WTC11 (cell line): ENCODE results near the gene CCDC30. TPM values are rescaled to one million over a fixed set of nuclear protein-coding genes. Genes with fewer than 3 reads are reported as not detected.
A peak's percentile ranks its signal among the peaks of the same experiment; 100 is the strongest.

Source experiments
- ATAC-seq: fragments of 200-7000 bp; cut with Tn5 transposase; 2 replicates; pipeline ENCODE4 v1.10.0; 2021; ENCODE audit warnings: mild to moderate bottlenecking, moderate library complexity
- CTCF ChIA-PET: fragments of 300-600 bp; sonication (Branson Sonifier 250); formaldehyde crosslinking; loops from one replicate; lab custom pipeline; 2021; ENCODE audit warnings: antibody characterized with exemption; lab: Charles Lee
- POLR2A ChIA-PET: fragments of 350-600 bp; sonication (Branson Sonifier 250); formaldehyde crosslinking; loops from one replicate; lab custom pipeline; 2021; ENCODE audit warnings: antibody characterized with exemption; lab: Charles Lee
- DNase-seq: peaks from one replicate; pipeline ENCODE4 v3.0.0; 2021; ENCODE audit warnings: low spot score
- H3K27ac Mint-ChIP-seq: 2 replicates; pipeline ENCODE4 v1.8.0; 2021; ENCODE audit warnings: mixed read lengths
- H3K27me3 Mint-ChIP-seq: 2 replicates; pipeline ENCODE4 v1.8.0; 2021; ENCODE audit warnings: low read depth, mild to moderate bottlenecking, moderate library complexity, mixed read lengths
- H3K36me3 Mint-ChIP-seq: 2 replicates; pipeline ENCODE4 v1.8.0; 2021; ENCODE audit warnings: mixed read lengths
- H3K4me1 Mint-ChIP-seq: 2 replicates; pipeline ENCODE4 v1.8.0; 2022; ENCODE audit warnings: mixed read lengths
- H3K4me3 Mint-ChIP-seq: 2 replicates; pipeline ENCODE4 v1.8.0; 2021; ENCODE audit warnings: mild to moderate bottlenecking, moderate library complexity, mixed read lengths
- H3K9me3 Mint-ChIP-seq: 2 replicates; pipeline ENCODE4 v1.8.0; 2021; ENCODE audit warnings: mixed read lengths
- CBFB ChIP-seq: sonication (generic); formaldehyde crosslinking; IDR thresholded peaks from 2 replicates; pipeline ENCODE4 v1.8.1; 2022; ENCODE audit warnings: mild to moderate bottlenecking, low read depth, missing genetic modification reagents
- CREB1 ChIP-seq: sonication (generic); formaldehyde crosslinking; IDR thresholded peaks from 2 replicates; pipeline ENCODE4 v1.8.0; 2023; ENCODE audit warnings: mild to moderate bottlenecking, missing genetic modification reagents
- GTF2I ChIP-seq: fragments of 250-450 bp; sonication (Bioruptor Pico); conservative IDR thresholded peaks from 2 replicates; pipeline ENCODE4 v1.4.0; 2021; ENCODE audit warnings: mild to moderate bottlenecking
- HMGA2 ChIP-seq: fragments of 250-450 bp; sonication (Bioruptor Pico); IDR thresholded peaks from 2 replicates; pipeline ENCODE4 v1.4.0; 2021; ENCODE audit warnings: mild to moderate bottlenecking, moderate library complexity
- KAT7 ChIP-seq: sonication (generic); formaldehyde crosslinking; IDR thresholded peaks from 2 replicates; pipeline ENCODE4 v1.8.1; 2023; ENCODE audit warnings: missing genetic modification reagents, mild to moderate bottlenecking, borderline replicate concordance
- NFE2L1 ChIP-seq: sonication (generic); formaldehyde crosslinking; IDR thresholded peaks from 2 replicates; pipeline ENCODE4 v1.8.1; 2023; ENCODE audit warnings: missing genetic modification reagents
- NR3C1 ChIP-seq: sonication (generic); formaldehyde crosslinking; conservative IDR thresholded peaks from 2 replicates; pipeline ENCODE4 v1.8.1; 2023; ENCODE audit warnings: low read depth, mild to moderate bottlenecking, missing genetic modification reagents
- PRRX2 ChIP-seq: fragments of 250-450 bp; sonication (Bioruptor Pico); IDR thresholded peaks from 2 replicates; pipeline ENCODE4 v1.8.0; 2021; ENCODE audit warnings: mild to moderate bottlenecking
- RORB ChIP-seq: fragments of 250-450 bp; sonication (Bioruptor Pico); IDR thresholded peaks from 2 replicates; pipeline ENCODE4 v1.9.0; 2021; ENCODE audit warnings: mild to moderate bottlenecking
- SMAD3 ChIP-seq: sonication (generic); formaldehyde crosslinking; IDR thresholded peaks from 2 replicates; pipeline ENCODE4 v1.8.0; 2022; ENCODE audit warnings: missing genetic modification reagents, mild to moderate bottlenecking, borderline replicate concordance
- SOX15 ChIP-seq: fragments of 250-450 bp; sonication (Bioruptor Pico); IDR thresholded peaks from 2 replicates; pipeline ENCODE4 v1.9.0; 2021; ENCODE audit warnings: mild to moderate bottlenecking
- TEAD1 ChIP-seq: sonication (generic); formaldehyde crosslinking; IDR thresholded peaks from 2 replicates; pipeline ENCODE4 v1.8.0; 2022; ENCODE audit warnings: mild to moderate bottlenecking, missing genetic modification reagents
- ZBTB21 ChIP-seq: sonication (generic); formaldehyde crosslinking; IDR thresholded peaks from 2 replicates; pipeline ENCODE4 v1.8.1; 2023; ENCODE audit warnings: mild to moderate bottlenecking, missing genetic modification reagents, borderline replicate concordance
- ZNF232 ChIP-seq: sonication (generic); formaldehyde crosslinking; IDR thresholded peaks from 2 replicates; pipeline ENCODE4 v1.8.0; 2022; ENCODE audit warnings: mild to moderate bottlenecking, missing genetic modification reagents
- ZNF416 ChIP-seq: fragments of 250-450 bp; sonication (Bioruptor Pico); IDR thresholded peaks from 2 replicates; pipeline ENCODE4 v1.9.0; 2021; ENCODE audit warnings: mild to moderate bottlenecking, inconsistent platforms
- total RNA-seq: library from RNA; stranded (reverse); gene quantifications from 3 replicates; pipeline ENCODE4 v1.2.3, GENCODE V29; 2021
- TF ChIP-seq, protein P1 (sequence below): sonication (generic); formaldehyde crosslinking; IDR thresholded peaks from 2 replicates; pipeline ENCODE4 v1.8.1; 2023; ENCODE audit warnings: mild to moderate bottlenecking, moderate library complexity, missing genetic modification reagents
- TF ChIP-seq, protein P2 (sequence below): sonication (generic); formaldehyde crosslinking; IDR thresholded peaks from 2 replicates; pipeline ENCODE4 v1.8.1; 2023; ENCODE audit warnings: mild to moderate bottlenecking, missing genetic modification reagents
- TF ChIP-seq, protein P3 (sequence below): fragments of 250-450 bp; sonication (Bioruptor Pico); IDR thresholded peaks from 2 replicates; pipeline ENCODE4 v1.8.0; 2021; ENCODE audit warnings: mild to moderate bottlenecking
- TF ChIP-seq, protein P4 (sequence below): sonication (generic); formaldehyde crosslinking; IDR thresholded peaks from 2 replicates; pipeline ENCODE4 v1.8.0; 2022; ENCODE audit warnings: mild to moderate bottlenecking, missing genetic modification reagents
- TF ChIP-seq, protein P5 (sequence below): sonication (generic); formaldehyde crosslinking; IDR thresholded peaks from 2 replicates; pipeline ENCODE4 v1.8.0; 2022; ENCODE audit warnings: mild to moderate bottlenecking, missing genetic modification reagents
- TF ChIP-seq, protein P6 (sequence below): sonication (generic); formaldehyde crosslinking; IDR thresholded peaks from 2 replicates; pipeline ENCODE4 v1.8.1; 2023; ENCODE audit warnings: mild to moderate bottlenecking, missing genetic modification reagents, moderate library complexity
- TF ChIP-seq, protein P7 (sequence below): sonication (generic); formaldehyde crosslinking; IDR thresholded peaks from 2 replicates; pipeline ENCODE4 v1.8.0; 2022; ENCODE audit warnings: missing genetic modification reagents

The CCDC30 gene
- total RNA-seq, 1 experiment from 2014 or later: 0.92 TPM

DNA sequence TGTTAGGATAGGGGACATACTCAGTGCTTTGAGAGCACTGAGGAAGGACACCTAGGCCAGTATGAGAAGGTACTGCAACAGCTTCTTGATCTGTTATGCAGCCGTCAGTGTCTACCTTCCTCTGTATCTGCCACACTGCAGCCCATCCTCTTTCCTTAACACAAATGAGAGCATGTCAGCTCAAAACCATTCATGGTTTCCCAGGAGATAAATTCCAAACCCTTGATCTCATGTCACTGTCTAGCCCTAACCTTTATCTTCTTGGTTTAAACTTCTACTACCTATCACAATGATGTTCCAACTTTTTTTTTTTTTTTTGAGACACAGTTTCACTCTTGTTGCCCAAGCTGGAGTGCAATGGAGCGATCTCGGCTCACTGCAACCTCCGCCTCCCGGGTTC is 8.7 kb upstream of the CCDC30 start:
- TF ChIP-seq NR3C1 (no peak), CREB1 (CRISPR knock-in tag) (no peak), TEAD1 (no peak), ZNF416 (CRISPR knock-in tag) (no peak)
- TF ChIP-seq, protein P1, sequence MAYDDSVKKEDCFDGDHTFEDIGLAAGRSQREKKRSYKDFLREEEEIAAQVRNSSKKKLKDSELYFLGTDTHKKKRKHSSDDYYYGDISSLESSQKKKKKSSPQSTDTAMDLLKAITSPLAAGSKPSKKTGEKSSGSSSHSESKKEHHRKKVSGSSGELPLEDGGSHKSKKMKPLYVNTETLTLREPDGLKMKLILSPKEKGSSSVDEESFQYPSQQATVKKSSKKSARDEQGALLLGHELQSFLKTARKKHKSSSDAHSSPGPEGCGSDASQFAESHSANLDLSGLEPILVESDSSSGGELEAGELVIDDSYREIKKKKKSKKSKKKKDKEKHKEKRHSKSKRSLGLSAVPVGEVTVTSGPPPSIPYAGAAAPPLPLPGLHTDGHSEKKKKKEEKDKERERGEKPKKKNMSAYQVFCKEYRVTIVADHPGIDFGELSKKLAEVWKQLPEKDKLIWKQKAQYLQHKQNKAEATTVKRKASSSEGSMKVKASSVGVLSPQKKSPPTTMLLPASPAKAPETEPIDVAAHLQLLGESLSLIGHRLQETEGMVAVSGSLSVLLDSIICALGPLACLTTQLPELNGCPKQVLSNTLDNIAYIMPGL (CRISPR knock-in tag): no peak
- TF ChIP-seq, protein P2, sequence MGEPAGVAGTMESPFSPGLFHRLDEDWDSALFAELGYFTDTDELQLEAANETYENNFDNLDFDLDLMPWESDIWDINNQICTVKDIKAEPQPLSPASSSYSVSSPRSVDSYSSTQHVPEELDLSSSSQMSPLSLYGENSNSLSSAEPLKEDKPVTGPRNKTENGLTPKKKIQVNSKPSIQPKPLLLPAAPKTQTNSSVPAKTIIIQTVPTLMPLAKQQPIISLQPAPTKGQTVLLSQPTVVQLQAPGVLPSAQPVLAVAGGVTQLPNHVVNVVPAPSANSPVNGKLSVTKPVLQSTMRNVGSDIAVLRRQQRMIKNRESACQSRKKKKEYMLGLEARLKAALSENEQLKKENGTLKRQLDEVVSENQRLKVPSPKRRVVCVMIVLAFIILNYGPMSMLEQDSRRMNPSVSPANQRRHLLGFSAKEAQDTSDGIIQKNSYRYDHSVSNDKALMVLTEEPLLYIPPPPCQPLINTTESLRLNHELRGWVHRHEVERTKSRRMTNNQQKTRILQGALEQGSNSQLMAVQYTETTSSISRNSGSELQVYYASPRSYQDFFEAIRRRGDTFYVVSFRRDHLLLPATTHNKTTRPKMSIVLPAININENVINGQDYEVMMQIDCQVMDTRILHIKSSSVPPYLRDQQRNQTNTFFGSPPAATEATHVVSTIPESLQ (CRISPR knock-in tag): no peak
- H3K36me3 Mint-ChIP-seq: peaks cover 15% of the 10 kb centered on the region
- H3K4me1 Mint-ChIP-seq: peaks cover 17% of the 10 kb centered on the region
- ATAC-seq (no peak), DNase-seq (no peak)
- ChIA-PET POLR2A (no interaction called here), CTCF (no interaction called here)
- no peaks in the 10 kb centered on the region for H3K9me3 Mint-ChIP-seq
- H3K27me3 Mint-ChIP-seq: peaks cover 6% of the 10 kb centered on the region; the same call in 1 of the 2 replicates
- H3K4me3 Mint-ChIP-seq: no peak overlapping the region
- no peak overlapping the region for H3K27ac Mint-ChIP-seq

DNA sequence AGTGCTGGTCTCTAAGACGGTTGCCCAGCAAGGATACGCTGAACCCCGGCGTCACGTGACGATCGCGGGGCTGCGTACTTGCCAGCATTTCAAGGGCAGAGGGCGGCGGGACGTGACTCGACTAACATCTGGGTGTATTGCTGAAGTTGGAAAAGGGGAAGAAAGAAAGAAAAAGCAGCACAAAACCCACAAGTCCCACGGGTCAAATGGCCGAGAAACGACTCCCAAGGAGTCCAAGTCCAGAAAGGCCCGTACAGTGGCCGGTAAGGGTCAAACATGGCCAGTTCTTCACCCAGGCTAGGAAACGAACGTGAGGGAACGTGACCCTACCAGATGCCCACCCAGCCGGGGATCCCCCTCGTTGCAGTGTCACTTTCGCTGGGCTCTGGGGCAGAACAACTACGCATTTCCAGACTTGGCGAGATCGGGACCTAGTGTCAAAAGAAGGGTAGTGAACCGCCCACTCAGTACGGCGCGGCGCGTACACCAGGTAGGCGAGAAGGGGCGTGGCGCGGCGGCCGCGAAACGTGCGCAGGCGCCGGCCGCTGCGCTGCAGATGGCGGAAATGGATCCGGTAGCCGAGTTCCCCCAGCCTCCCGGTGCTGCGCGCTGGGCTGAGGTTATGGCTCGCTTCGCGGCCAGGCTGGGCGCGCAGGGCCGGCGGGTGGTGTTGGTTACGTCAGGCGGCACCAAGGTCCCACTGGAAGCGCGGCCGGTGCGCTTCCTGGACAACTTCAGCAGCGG is 6.9 kb upstream of the CCDC30 start, which contains the start of the genes PPCS and ZMYND12:
PPCS (plus strand) TSS at position 534 of the 744 bp plus-strand sequence; CDS start at position 557, 23 bp downstream.
ZMYND12 (minus strand) TSS at position 13 of the 744 bp plus-strand sequence. CDS start 25 bp downstream, outside the sequence.
- H3K27ac Mint-ChIP-seq: peak within 1 kb of the TSS; percentile 99
- peak within 1 kb of the TSS; percentile 95 for H3K4me3 Mint-ChIP-seq
- ChIA-PET POLR2A (no interaction called here), CTCF (interaction anchor here (0.9 to 1.2 kb wide), 4 partner anchors 18 to 301 kb away, joined by 3 to 6 read pairs (median 3); partner anchors contain the start of gene PPIH)
- H3K27me3 Mint-ChIP-seq: peaks cover 6% of the 10 kb centered on the region; the same call in 1 of the 2 replicates
- ATAC-seq: peak; percentile 79
- peaks cover 17% of the 10 kb centered on the region for H3K4me1 Mint-ChIP-seq
- DNase-seq: peak; percentile 73
- H3K9me3 Mint-ChIP-seq: no peaks in the 10 kb centered on the region
- H3K36me3 Mint-ChIP-seq: peaks cover 29% of the 10 kb centered on the region
- TF ChIP-seq HMGA2 (CRISPR knock-in tag): no peak
- TF ChIP-seq, protein P3, sequence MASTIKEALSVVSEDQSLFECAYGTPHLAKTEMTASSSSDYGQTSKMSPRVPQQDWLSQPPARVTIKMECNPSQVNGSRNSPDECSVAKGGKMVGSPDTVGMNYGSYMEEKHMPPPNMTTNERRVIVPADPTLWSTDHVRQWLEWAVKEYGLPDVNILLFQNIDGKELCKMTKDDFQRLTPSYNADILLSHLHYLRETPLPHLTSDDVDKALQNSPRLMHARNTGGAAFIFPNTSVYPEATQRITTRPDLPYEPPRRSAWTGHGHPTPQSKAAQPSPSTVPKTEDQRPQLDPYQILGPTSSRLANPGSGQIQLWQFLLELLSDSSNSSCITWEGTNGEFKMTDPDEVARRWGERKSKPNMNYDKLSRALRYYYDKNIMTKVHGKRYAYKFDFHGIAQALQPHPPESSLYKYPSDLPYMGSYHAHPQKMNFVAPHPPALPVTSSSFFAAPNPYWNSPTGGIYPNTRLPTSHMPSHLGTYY: no peak
- no peak for TF ChIP-seq RORB
- TF ChIP-seq, protein P4, sequence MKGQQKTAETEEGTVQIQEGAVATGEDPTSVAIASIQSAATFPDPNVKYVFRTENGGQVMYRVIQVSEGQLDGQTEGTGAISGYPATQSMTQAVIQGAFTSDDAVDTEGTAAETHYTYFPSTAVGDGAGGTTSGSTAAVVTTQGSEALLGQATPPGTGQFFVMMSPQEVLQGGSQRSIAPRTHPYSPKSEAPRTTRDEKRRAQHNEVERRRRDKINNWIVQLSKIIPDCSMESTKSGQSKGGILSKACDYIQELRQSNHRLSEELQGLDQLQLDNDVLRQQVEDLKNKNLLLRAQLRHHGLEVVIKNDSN (CRISPR knock-in tag): peak; percentile 97
- TF ChIP-seq, protein P5, sequence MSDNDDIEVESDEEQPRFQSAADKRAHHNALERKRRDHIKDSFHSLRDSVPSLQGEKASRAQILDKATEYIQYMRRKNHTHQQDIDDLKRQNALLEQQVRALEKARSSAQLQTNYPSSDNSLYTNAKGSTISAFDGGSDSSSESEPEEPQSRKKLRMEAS (CRISPR knock-in tag): peak; percentile 58; the same call in 1 of the 2 replicates
- TF ChIP-seq NFE2L1 (CRISPR knock-in tag): no peak
- no peak for TF ChIP-seq KAT7 (CRISPR knock-in tag)
- TF ChIP-seq SOX15 (CRISPR knock-in tag): no peak
- TF ChIP-seq, protein P6, sequence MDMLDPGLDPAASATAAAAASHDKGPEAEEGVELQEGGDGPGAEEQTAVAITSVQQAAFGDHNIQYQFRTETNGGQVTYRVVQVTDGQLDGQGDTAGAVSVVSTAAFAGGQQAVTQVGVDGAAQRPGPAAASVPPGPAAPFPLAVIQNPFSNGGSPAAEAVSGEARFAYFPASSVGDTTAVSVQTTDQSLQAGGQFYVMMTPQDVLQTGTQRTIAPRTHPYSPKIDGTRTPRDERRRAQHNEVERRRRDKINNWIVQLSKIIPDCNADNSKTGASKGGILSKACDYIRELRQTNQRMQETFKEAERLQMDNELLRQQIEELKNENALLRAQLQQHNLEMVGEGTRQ: peak; percentile 97
- TF ChIP-seq SMAD3 (CRISPR knock-in tag): peak; percentile 83
- no peak for TF ChIP-seq PRRX2
- TF ChIP-seq, protein P7, sequence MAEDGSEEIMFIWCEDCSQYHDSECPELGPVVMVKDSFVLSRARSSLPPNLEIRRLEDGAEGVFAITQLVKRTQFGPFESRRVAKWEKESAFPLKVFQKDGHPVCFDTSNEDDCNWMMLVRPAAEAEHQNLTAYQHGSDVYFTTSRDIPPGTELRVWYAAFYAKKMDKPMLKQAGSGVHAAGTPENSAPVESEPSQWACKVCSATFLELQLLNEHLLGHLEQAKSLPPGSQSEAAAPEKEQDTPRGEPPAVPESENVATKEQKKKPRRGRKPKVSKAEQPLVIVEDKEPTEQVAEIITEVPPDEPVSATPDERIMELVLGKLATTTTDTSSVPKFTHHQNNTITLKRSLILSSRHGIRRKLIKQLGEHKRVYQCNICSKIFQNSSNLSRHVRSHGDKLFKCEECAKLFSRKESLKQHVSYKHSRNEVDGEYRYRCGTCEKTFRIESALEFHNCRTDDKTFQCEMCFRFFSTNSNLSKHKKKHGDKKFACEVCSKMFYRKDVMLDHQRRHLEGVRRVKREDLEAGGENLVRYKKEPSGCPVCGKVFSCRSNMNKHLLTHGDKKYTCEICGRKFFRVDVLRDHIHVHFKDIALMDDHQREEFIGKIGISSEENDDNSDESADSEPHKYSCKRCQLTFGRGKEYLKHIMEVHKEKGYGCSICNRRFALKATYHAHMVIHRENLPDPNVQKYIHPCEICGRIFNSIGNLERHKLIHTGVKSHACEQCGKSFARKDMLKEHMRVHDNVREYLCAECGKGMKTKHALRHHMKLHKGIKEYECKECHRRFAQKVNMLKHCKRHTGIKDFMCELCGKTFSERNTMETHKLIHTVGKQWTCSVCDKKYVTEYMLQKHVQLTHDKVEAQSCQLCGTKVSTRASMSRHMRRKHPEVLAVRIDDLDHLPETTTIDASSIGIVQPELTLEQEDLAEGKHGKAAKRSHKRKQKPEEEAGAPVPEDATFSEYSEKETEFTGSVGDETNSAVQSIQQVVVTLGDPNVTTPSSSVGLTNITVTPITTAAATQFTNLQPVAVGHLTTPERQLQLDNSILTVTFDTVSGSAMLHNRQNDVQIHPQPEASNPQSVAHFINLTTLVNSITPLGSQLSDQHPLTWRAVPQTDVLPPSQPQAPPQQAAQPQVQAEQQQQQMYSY: no peak
- 0 out of 2 replicates have a peak, but pooled peaks have one; percentile 61 for TF ChIP-seq ZBTB21 (CRISPR knock-in tag)
- TF ChIP-seq ZNF232 (CRISPR knock-in tag): peak; percentile 86; the same call in 1 of the 2 replicates
- TF ChIP-seq CREB1 (CRISPR knock-in tag): no peak; the same call in 1 of the 2 replicates
- no peak for TF ChIP-seq GTF2I
- peak; percentile 93 for TF ChIP-seq CBFB (CRISPR knock-in tag)
